ENCODE results near the gene ZNF362.

GRCh38 chr1:33281554-33282303 lies 25.4 kb downstream of the ZNF362 start:
- TF ChIP-seq CTCF (conservative IDR thresholded peaks at IDR 0.05 in 1 of 2, IDR thresholded peaks at IDR 0.05 in 1 of 2; ENCODE audit: low read depth in 1 of 2, low read length in 2 of 2) (no peak), EZH2 (IDR thresholded peaks at IDR 0.05; ENCODE audit: low read length, missing control alignments) (no peak)
